ENCODE results near the gene VWA5B2. TPM values are rescaled to one million over a fixed set of nuclear protein-coding genes. Genes with fewer than 3 reads are reported as not detected.

VWA5B2 gene
- total RNA-seq, 1 experiment from 2014 or later: 0.57 TPM

Other genes starting within 250 kb of the VWA5B2 start
- 2.2 and 11.1 TPM in 2 replicates for gene ABCC5, start 211.7 kb upstream of the VWA5B2 start, total RNA-seq (2014; rRNA removed; shearing (Covaris generic); ENCODE audit: low replicate concordance)
- not detected in 2 replicates for gene HTR3D, start 197.8 kb upstream of the VWA5B2 start, total RNA-seq (2014; rRNA removed; shearing (Covaris generic); ENCODE audit: low replicate concordance)
- not detected in 2 replicates for gene HTR3C, start 176.5 kb upstream of the VWA5B2 start, total RNA-seq (2014; rRNA removed; shearing (Covaris generic); ENCODE audit: low replicate concordance)
- gene HTR3E, start 132.5 kb upstream of the VWA5B2 start, total RNA-seq (2014; rRNA removed; shearing (Covaris generic); ENCODE audit: low replicate concordance): not detected in 2 replicates
- 43.1 and 50.5 TPM in 2 replicates for gene EIF2B5, start 94.2 kb upstream of the VWA5B2 start, total RNA-seq (2014; rRNA removed; shearing (Covaris generic); ENCODE audit: low replicate concordance)
- gene DVL3, start 74.2 kb upstream of the VWA5B2 start, total RNA-seq (2014; rRNA removed; shearing (Covaris generic); ENCODE audit: low replicate concordance): 28.8 and 45.6 TPM in 2 replicates
- gene AP2M1, start 54.7 kb upstream of the VWA5B2 start, total RNA-seq (2014; rRNA removed; shearing (Covaris generic); ENCODE audit: low replicate concordance): 712 and 818 TPM in 2 replicates
- 52.1 and 65.6 TPM in 2 replicates for gene ABCF3, start 43.4 kb upstream of the VWA5B2 start, total RNA-seq (2014; rRNA removed; shearing (Covaris generic); ENCODE audit: low replicate concordance)
- gene ALG3, start 19.4 kb downstream of the VWA5B2 start, total RNA-seq (2014; rRNA removed; shearing (Covaris generic); ENCODE audit: low replicate concordance): 33.2 and 41.5 TPM in 2 replicates
- 17.4 and 19.1 TPM in 2 replicates for gene EEF1AKMT4, start 20.1 kb downstream of the VWA5B2 start, total RNA-seq (2014; rRNA removed; shearing (Covaris generic); ENCODE audit: low replicate concordance)
- not detected in 2 replicates for gene CAMK2N2, start 32.0 kb downstream of the VWA5B2 start, total RNA-seq (2014; rRNA removed; shearing (Covaris generic); ENCODE audit: low replicate concordance)
- gene ECE2, start 46.4 kb downstream of the VWA5B2 start, total RNA-seq (2014; rRNA removed; shearing (Covaris generic); ENCODE audit: low replicate concordance): not detected in 2 replicates
- gene PSMD2, start 69.7 kb downstream of the VWA5B2 start, total RNA-seq (2014; rRNA removed; shearing (Covaris generic); ENCODE audit: low replicate concordance): 533 and 581 TPM in 2 replicates
- gene EIF4G1, start 85.0 kb downstream of the VWA5B2 start, total RNA-seq (2014; rRNA removed; shearing (Covaris generic); ENCODE audit: low replicate concordance): 250 and 257 TPM in 2 replicates
- gene FAM131A, start 108.0 kb downstream of the VWA5B2 start, total RNA-seq (2014; rRNA removed; shearing (Covaris generic); ENCODE audit: low replicate concordance): 33.4 and 39.2 TPM in 2 replicates
- gene CLCN2, start 132.0 kb downstream of the VWA5B2 start, total RNA-seq (2014; rRNA removed; shearing (Covaris generic); ENCODE audit: low replicate concordance): 2.0 and 20.2 TPM in 2 replicates
- 139 and 169 TPM in 2 replicates for gene POLR2H, start 132.1 kb downstream of the VWA5B2 start, total RNA-seq (2014; rRNA removed; shearing (Covaris generic); ENCODE audit: low replicate concordance)
- 0.61 TPM in 1 of 2 replicates, not detected in the other for gene THPO, start 148.6 kb downstream of the VWA5B2 start, total RNA-seq (2014; rRNA removed; shearing (Covaris generic); ENCODE audit: low replicate concordance)
- 0.84 TPM in 1 of 2 replicates, not detected in the other for gene CHRD, start 150.5 kb downstream of the VWA5B2 start, total RNA-seq (2014; rRNA removed; shearing (Covaris generic); ENCODE audit: low replicate concordance)